Stomach (tissue), 4 donors: ENCODE results near the gene HTT.

Experiments
- EP300 ChIP-seq: sonication (generic); formaldehyde crosslinking; IDR thresholded peaks from one replicate; pipeline ENCODE4 v1.6.1; 2017; ENCODE audit warnings: antibody characterized with exemption
- POLR2A ChIP-seq, 4 donors: fragments of 450-650 bp; IDR thresholded peaks; one replicate each; pipeline ENCODE4 v1.6.1; 2016; ENCODE audit warnings: antibody characterized with exemption in 4 of 4, control low read depth in 2 of 4, mild to moderate bottlenecking in 1 of 4, moderate library complexity in 1 of 4
- POLR2AphosphoS5 ChIP-seq, 3 donors: sonication (generic); formaldehyde crosslinking; IDR thresholded peaks; one replicate each; pipeline ENCODE4 v1.6.1; 2016; ENCODE audit warnings: antibody characterized with exemption in 3 of 3
- TF ChIP-seq, protein P1 (sequence below), 7 experiments: fragments of 450-650 bp in 4 of 7; fragments of 200-600 bp in 3 of 7; sonication (generic) in 3 of 7; IDR thresholded peaks; one replicate each; pipeline ENCODE4 v1.5.1; 2016 to 2019; ENCODE audit warnings: antibody characterized with exemption in 7 of 7, control low read depth in 2 of 7, mild to moderate bottlenecking in 1 of 7

GRCh38 chr4:3136454-3136853 is 62.0 kb downstream of the HTT start:
- TF ChIP-seq, protein P1, sequence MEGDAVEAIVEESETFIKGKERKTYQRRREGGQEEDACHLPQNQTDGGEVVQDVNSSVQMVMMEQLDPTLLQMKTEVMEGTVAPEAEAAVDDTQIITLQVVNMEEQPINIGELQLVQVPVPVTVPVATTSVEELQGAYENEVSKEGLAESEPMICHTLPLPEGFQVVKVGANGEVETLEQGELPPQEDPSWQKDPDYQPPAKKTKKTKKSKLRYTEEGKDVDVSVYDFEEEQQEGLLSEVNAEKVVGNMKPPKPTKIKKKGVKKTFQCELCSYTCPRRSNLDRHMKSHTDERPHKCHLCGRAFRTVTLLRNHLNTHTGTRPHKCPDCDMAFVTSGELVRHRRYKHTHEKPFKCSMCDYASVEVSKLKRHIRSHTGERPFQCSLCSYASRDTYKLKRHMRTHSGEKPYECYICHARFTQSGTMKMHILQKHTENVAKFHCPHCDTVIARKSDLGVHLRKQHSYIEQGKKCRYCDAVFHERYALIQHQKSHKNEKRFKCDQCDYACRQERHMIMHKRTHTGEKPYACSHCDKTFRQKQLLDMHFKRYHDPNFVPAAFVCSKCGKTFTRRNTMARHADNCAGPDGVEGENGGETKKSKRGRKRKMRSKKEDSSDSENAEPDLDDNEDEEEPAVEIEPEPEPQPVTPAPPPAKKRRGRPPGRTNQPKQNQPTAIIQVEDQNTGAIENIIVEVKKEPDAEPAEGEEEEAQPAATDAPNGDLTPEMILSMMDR (IDR thresholded peaks at IDR 0.05) = peak in 3 of 7 experiments; percentile 27 to 47 (median 33)
- TF ChIP-seq POLR2AphosphoS5 (IDR thresholded peaks at IDR 0.05) (no peak), EP300 (no peak), POLR2A (IDR thresholded peaks at IDR 0.05) (no peak)
